ENCODE results near the gene ELOB.
"Not testable (repeated sequence)": the region's sequence is repeated elsewhere in the genome, so short reads cannot be mapped to it uniquely, and the experiment has no call there.

Gene ELOB

GRCh38 chr16:2748757-2749455 is 28.2 kb downstream of the ELOB start:
- DNase-seq (ENCODE audit: low read depth): no peak

- no peak for DNase-seq (ENCODE audit: low read depth)
Measured at GRCh38 chr16:2745961-2746360, 31.1 kb downstream of the ELOB start.

GRCh38 chr16:2745116-2745890 is 31.8 kb downstream of the ELOB start:
- DNase-seq (ENCODE audit: low read depth): no peak

GRCh38 chr16:2744711-2745110 is 32.4 kb downstream of the ELOB start:
- no peak for DNase-seq (ENCODE audit: low read depth)

GRCh38 chr16:2743007-2743810 is 33.9 kb downstream of the ELOB start:
- DNase-seq (ENCODE audit: low read depth): no peak

GRCh38 chr16:2742323-2743006 is 34.6 kb downstream of the ELOB start:
- DNase-seq (ENCODE audit: low read depth): no peak

GRCh38 chr16:2741168-2741567 is 35.9 kb downstream of the ELOB start:
- no peak for DNase-seq (ENCODE audit: low read depth)

- DNase-seq (ENCODE audit: low read depth): no peak
Measured at GRCh38 chr16:2740476-2740875, 36.6 kb downstream of the ELOB start.

- DNase-seq (ENCODE audit: low read depth): no peak
Measured at GRCh38 chr16:2739625-2740430, 37.3 kb downstream of the ELOB start.

- no peak for DNase-seq (ENCODE audit: low read depth)
Measured at GRCh38 chr16:2738615-2739014, 38.5 kb downstream of the ELOB start.

GRCh38 chr16:2737895-2738418 is 39.1 kb downstream of the ELOB start:
- DNase-seq (ENCODE audit: low read depth): no peak

GRCh38 chr16:2737238-2737605 is 39.9 kb downstream of the ELOB start:
- no peak for DNase-seq (ENCODE audit: low read depth)

GRCh38 chr16:2736476-2737237 is 40.4 kb downstream of the ELOB start:
- DNase-seq (ENCODE audit: low read depth): no peak

GRCh38 chr16:2734844-2735515 is 42.1 kb downstream of the ELOB start:
- DNase-seq (ENCODE audit: low read depth): no peak

- no peak for DNase-seq (ENCODE audit: low read depth)
Measured at GRCh38 chr16:2728034-2728433, 49.0 kb downstream of the ELOB start.

GRCh38 chr16:2726923-2727322 is 50.2 kb downstream of the ELOB start:
- DNase-seq (ENCODE audit: low read depth): no peak

- no peak for DNase-seq (ENCODE audit: low read depth)
Measured at GRCh38 chr16:2724816-2725348, 52.2 kb downstream of the ELOB start.

GRCh38 chr16:2724088-2724676 is 52.9 kb downstream of the ELOB start:
- DNase-seq (ENCODE audit: low read depth): no peak

- DNase-seq (ENCODE audit: low read depth): not testable (repeated sequence)
Measured at GRCh38 chr16:2721634-2722173, 55.4 kb downstream of the ELOB start.
